Daoy (cell line): ENCODE data around the gene UBR3. TPM values are rescaled to one million over a fixed set of nuclear protein-coding genes. Genes with fewer than 3 reads are reported as not detected.
"Not testable (repeated sequence)": the region's sequence is repeated elsewhere in the genome, so short reads cannot be mapped to it uniquely, and the experiment has no call there.

Experiments
- DNase-seq: peaks from one replicate; pipeline ENCODE4 v3.0.0-alpha.2; 2015; ENCODE audit warnings: low read depth
- total RNA-seq: library from RNA; depleted of rRNA; stranded (reverse); fragments of >200 nt; shearing (Covaris generic); gene quantifications from 2 replicates; pipeline ENCODE4 v1.2.3, GENCODE V29; 2014; rRNA removed

UBR3 gene
- total RNA-seq, 1 experiment from 2014 or later: 19.7 TPM

DNA sequence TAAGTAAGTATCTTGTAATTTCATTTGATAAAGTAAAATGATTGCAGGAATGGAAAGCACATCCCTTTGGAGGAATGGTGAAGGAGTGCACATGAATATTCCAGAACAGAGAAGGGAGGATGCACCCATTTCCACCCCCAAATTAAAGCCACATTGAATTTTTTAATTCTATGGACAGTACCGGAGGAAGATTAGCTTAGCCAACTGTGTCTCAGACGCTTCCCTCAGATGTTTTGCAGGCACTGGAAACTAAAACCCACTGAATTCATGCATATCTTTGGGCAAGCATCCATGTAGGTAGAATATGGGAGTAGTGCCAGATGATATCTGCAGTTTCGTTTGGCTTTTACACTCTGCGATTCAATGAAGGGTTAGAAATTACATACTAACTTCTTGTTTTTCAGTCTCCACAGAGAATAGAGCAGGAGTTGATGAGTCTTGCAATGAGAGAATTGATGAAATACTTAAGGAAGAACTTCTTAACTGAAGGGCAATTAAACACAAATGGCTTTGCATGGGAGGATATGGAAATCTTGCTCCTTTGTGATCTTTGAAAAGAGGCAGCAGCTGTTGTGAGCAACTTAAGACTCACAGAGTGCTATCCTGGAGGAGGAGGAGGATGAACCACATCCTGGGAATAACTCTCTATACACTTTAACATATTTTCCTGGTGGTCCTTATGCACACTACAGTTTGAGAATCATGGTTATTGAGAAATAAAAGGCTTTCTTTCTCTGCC lies 279.0 kb downstream of the UBR3 start:
- no peak for DNase-seq

DNA sequence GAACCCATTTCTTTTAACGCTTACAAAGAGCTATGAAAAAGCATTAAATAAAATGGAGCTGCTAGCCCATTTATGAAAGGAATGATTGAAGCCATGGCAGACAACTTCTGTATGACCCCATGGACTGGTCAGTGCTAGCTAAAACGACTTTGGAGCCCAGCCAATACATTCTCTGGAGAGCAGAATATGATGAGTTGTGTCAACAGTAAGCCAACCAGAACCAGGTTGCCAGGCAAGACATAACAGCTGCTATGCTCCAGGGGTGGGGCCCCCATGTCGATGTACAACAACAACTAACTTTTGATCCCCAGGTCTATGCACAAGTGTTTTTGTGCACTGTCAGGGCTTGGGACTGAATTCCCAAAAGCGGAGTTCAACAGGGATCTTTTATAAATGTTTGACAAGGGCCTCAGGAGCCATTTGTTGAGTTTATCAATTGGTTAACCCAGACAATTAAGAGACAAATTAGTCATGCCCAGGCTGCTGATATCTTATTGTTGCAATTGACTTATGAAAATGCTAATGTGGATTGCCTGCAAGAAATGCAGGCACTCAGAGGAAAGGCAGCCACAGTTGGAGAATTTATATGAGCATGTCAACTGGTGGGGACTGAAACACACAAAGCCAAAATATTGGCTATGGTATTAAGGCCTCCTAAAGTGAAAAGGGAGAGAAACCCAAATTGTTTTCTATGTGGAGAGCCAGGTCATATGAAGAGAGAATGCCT lies 286.1 kb downstream of the UBR3 start:
- DNase-seq: no peak

DNA sequence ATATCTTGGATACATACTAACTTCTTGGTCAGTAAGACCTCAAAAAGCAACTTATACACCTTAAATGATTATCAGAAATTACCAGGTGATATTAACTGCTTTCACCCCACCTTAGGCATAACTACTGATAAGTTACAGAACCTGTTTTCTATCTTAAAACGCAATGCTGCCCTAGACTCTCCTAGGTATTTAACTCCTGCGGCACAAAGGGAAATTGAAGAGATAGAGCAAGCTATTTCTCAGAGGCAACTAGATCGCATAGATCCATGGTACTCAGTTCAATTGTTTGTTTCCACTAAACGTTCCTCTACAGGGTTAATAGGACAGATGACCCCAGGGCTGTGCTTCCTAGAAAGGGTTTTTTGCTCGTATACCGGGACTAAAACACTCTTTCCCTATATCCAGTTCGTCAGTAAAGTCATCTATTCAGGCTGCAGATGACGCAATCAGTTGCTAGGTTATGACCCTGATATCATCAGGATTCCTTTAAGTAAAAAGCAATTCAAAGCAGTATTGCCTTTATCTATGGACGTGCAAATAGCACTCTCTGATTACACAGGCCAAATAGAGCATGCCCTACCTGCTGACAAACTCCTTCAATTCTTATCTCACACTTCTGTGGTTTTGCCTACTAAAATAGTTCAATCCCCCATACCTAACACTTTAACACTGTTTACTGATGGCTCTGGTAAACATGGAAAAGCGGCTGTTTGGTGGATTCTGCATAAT lies 288.4 kb downstream of the UBR3 start:
- no peak for DNase-seq

DNA sequence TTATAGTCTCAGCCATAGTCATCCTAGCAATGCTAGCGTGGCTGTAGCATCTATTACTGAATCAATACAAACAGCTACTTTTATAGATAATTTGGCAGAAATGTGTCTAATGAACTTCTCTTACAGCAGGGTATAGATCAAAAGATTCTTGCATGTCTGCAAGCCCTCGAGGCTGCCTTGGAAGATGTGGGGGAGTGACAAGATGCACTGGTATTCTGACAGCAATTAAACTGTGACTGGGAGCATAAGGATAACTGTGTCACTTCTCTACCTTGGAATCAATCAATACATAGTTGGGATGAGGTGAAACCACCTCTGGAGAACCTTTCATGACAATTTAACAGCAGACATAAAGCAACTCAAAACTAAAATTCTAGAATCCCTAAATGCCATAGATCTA lies 291.4 kb downstream of the UBR3 start:
- DNase-seq: no peak

DNA sequence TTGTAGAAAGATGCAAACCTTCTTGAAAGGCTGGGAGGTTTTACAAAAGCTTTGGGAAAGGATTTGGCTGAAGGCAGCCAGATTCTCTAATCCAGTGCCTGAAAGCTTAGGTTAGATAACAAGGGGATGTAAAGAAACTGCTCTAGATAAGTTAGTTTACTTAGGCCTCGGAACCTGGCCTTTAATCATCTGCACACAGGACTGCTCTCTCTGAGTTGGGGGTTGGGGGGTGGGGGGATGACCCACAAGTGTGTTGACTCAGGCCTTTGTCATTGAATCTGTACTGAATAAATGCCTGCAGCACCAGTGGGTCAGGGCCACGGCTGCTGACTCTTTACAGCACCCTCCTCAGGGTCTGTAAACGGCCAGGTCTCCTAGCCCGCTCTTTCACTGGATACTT lies 292.1 kb downstream of the UBR3 start:
- not testable (repeated sequence) for DNase-seq

DNA sequence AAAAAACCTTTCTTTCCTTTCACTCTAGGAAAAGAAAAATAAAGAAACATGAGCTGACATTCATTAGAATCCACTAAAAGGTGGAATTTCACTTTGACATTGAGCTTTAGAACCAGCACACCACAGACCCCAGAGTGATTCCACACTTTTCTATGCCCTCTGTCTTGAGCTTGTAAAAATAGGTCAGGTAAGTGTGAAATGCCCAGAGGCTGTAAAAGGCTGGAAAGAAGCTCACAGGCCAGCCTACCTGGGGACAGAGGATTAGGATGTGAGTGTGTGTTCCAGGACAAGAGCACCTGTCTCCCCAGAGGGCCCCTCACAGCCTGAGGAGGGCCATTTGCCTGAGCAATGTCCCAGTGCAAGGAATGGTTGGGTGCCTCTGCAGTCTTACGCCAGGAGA lies 294.4 kb downstream of the UBR3 start:
- no peak for DNase-seq

DNA sequence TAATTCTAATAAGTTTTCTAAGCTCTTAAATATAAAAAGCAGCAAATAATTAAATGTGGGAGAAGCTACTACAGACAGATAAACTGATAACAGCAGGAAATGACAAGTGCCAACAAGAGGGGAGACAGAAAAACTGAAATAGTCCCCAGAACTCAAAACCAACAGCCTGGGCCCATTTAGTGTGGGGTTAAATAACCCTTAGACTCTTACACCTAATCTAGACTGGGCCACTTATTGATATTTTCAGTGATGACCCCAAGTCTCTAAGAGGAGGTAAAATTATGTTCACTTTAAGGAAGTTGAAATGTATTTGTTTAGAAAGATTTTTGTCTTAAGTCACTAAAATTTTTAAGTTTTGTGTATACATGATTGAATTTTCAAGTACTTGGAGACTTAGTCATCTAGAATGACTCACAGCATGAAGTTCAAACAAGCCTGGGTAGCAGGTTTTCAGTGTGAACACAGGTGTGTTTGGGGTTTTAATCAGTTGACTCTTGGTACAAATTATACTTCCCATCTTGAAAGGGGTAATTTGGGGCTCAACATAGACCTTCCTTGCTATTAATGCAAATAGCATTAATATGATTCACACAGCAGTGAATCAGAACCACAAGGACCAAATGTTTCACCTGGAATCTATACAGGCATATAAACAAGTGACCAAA lies 295.8 kb downstream of the UBR3 start:
- DNase-seq: peak; percentile 37

DNA sequence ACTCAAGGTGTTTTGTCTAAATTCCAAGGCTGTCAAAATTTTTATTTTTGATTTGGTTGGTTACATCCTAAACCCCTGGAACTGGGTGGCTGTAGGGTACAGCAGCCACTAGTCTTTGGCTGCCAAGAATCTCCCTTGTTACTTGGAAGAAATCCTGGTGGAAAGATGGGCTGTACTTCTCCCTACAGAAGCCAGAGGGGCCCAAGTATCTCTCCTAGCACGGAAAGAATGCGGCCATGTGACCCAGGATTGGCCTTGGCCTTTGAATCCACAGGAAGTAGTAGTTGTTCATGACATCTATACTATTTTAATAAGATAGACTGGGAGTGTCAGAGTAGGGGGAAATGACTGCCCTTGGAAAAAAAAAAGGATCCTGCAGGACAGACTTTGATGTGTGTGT lies 296.3 kb downstream of the UBR3 start:
- DNase-seq: no peak

DNA sequence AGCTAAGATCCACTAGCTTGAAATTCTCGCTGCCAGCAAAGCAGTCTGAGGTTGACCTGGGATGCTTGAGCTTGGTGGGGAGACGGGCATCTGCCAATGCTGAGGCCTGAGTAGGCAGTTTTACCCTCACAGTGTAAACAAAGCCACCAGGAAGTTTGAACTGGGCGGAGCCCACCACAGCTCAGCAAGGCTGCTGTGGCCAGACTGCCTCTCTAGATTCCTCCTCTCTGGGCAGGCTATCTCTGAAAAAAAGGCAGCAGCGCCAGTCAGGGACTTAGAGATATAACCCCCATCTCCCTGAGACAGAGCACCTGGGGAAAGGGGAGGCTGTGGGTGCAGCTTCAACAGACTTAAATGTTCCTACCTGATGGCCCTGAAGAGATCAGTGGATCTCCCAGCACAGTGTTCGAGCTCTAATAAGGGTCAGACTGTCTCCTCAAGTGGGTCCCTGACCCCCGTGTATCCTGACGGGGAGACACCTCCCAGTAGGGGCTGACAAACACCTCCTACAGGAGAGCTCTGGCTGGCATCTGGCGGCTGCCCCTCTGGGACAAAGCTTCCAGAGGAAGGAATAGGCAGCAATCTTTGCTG lies 299.0 kb downstream of the UBR3 start:
- DNase-seq: not testable (repeated sequence)

Other genes with a start within 250 kb of the UBR3 start
- 40.2 and 44.4 TPM in 2 replicates for gene PPIG, start 243.1 kb upstream of the UBR3 start, total RNA-seq
- not detected in 2 replicates for gene CFAP210, start 133.0 kb upstream of the UBR3 start, total RNA-seq
- 10.4 and 12.2 TPM in 2 replicates for gene PHOSPHO2, start 133.0 kb upstream of the UBR3 start, total RNA-seq
- 13.9 and 17.2 TPM in 2 replicates for gene KLHL23, start 93.6 kb upstream of the UBR3 start, total RNA-seq
- gene SSB, start 28.6 kb upstream of the UBR3 start, total RNA-seq: 172 and 179 TPM in 2 replicates
- 107 and 163 TPM in 2 replicates for gene METTL5, start 2.5 kb upstream of the UBR3 start, total RNA-seq